Mesendoderm (in vitro differentiated cells): ENCODE results near the gene TMSB15A.
"Not testable (repeated sequence)": the region's sequence is repeated elsewhere in the genome, so short reads cannot be mapped to it uniquely, and the experiment has no call there.

Experiments used
- DNase-seq: peaks from one replicate; pipeline ENCODE4 v3.0.0; 2013
- H2AK5ac ChIP-seq: 2 replicates; pipeline ENCODE4 v1.6.1; 2013; ENCODE audit warnings: low read length, inconsistent platforms
- H2BK120ac ChIP-seq: 2 replicates; pipeline ENCODE4 v1.6.1; 2013; ENCODE audit warnings: low read depth, mild to moderate bottlenecking, low read length, moderate library complexity, mixed read lengths
- H2BK15ac ChIP-seq: replicated peaks from 2 replicates; pipeline ENCODE4 v1.6.1; 2013; ENCODE audit warnings: low read depth, mild to moderate bottlenecking, moderate library complexity
- H2BK5ac ChIP-seq: 2 replicates; pipeline ENCODE4 v1.6.1; 2013; ENCODE audit warnings: low read length, inconsistent platforms
- H3K18ac ChIP-seq: 2 replicates; pipeline ENCODE4 v1.6.1; 2013; ENCODE audit warnings: mild to moderate bottlenecking, low read length, mixed read lengths
- H3K23ac ChIP-seq: one replicate; pipeline ENCODE4 v1.6.1; 2013; ENCODE audit warnings: low read length
- H3K27ac ChIP-seq: 2 replicates; pipeline ENCODE4 v1.5.1; 2013; ENCODE audit warnings: low read depth, mild to moderate bottlenecking, inconsistent platforms, low read length, moderate library complexity
- H3K27me3 ChIP-seq: 2 replicates; pipeline ENCODE4 v1.6.1; 2013; ENCODE audit warnings: low read length, control low read depth, mild to moderate bottlenecking, inconsistent platforms; ENCODE audit not compliant: insufficient read depth, poor library complexity
- H3K36me3 ChIP-seq: 2 replicates; pipeline ENCODE4 v1.6.1; 2013; ENCODE audit warnings: low read length, inconsistent platforms; ENCODE audit not compliant: control insufficient read depth, insufficient read depth
- H3K4ac ChIP-seq: one replicate; pipeline ENCODE4 v1.6.1; 2013; ENCODE audit warnings: low read depth, mild to moderate bottlenecking, low read length, moderate library complexity
- H3K4me1 ChIP-seq: 2 replicates; pipeline ENCODE4 v1.6.1; 2013; ENCODE audit warnings: low read depth, low read length, inconsistent platforms; ENCODE audit not compliant: control insufficient read depth
- H3K4me2 ChIP-seq: 2 replicates; pipeline ENCODE4 v1.6.1; 2013; ENCODE audit warnings: low read length
- H3K4me3 ChIP-seq: 2 replicates; pipeline ENCODE4 v1.5.1; 2013; ENCODE audit warnings: mild to moderate bottlenecking, low read length
- H3K56ac ChIP-seq: one replicate; pipeline ENCODE4 v1.6.1; 2013; ENCODE audit warnings: low read length
- H3K79me1 ChIP-seq: 2 replicates; pipeline ENCODE4 v1.6.1; 2013; ENCODE audit warnings: low read length, inconsistent platforms
- H3K79me2 ChIP-seq: 2 replicates; pipeline ENCODE4 v1.6.1; 2013; ENCODE audit warnings: mild to moderate bottlenecking, low read length; ENCODE audit not compliant: control insufficient read depth, insufficient read depth
- H3K9ac ChIP-seq: 2 replicates; pipeline ENCODE4 v1.6.1; 2013; ENCODE audit warnings: low read length, inconsistent platforms
- H4K5ac ChIP-seq: one replicate; pipeline ENCODE4 v1.6.1; 2013; ENCODE audit warnings: low read length
- H4K8ac ChIP-seq: one replicate; pipeline ENCODE4 v1.6.1; 2013; ENCODE audit warnings: low read depth, mild to moderate bottlenecking, control low read depth, low read length, moderate library complexity
- WGBS: extraction: QIAGEN DNeasy Blood & Tissue Kit; methylation state at CpG from one replicate; pipeline ENCODE4 v1.1.7; 2013; ENCODE audit warnings: low lambda C conversion rate, missing lambda C conversion rate; ENCODE audit not compliant: insufficient coverage; ENCODE audit errors: extremely low coverage; 5-methylcytosine and 5-hydroxymethylcytosine counted together

The TMSB15A gene

DNA sequence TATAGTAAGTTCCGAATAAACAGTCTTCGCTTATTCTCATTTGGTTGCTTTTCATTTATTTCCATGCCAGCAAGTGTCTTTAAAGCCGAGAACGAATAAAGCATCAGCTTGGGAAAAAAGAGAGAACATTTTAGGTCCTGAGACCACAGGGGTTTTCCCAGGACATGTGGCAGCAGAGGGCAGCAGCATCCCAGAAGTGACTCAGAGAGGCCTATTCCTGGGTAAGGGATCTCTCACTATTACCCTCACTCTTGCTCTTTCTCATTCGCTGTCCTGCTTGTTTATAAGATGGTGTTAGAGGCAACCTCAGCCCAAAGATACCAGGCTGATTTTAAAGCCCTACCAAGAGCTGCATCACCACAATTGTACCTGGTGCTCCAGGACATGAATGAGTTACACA is 37.8 kb downstream of the TMSB15A start:
- not testable (repeated sequence) for H3K9ac ChIP-seq, H3K4ac ChIP-seq, H4K8ac ChIP-seq, H3K23ac ChIP-seq, H3K56ac ChIP-seq, H3K18ac ChIP-seq, H2BK5ac ChIP-seq, H3K79me1 ChIP-seq, H3K79me2 ChIP-seq, DNase-seq, H3K4me2 ChIP-seq, H4K5ac ChIP-seq, H2BK120ac ChIP-seq, H3K36me3 ChIP-seq, H3K4me1 ChIP-seq, H2AK5ac ChIP-seq, H3K27me3 ChIP-seq, H3K4me3 ChIP-seq, H2BK15ac ChIP-seq, H3K27ac ChIP-seq
- no CpG with 5 or more reads among the region's 5 CpGs for WGBS

DNA sequence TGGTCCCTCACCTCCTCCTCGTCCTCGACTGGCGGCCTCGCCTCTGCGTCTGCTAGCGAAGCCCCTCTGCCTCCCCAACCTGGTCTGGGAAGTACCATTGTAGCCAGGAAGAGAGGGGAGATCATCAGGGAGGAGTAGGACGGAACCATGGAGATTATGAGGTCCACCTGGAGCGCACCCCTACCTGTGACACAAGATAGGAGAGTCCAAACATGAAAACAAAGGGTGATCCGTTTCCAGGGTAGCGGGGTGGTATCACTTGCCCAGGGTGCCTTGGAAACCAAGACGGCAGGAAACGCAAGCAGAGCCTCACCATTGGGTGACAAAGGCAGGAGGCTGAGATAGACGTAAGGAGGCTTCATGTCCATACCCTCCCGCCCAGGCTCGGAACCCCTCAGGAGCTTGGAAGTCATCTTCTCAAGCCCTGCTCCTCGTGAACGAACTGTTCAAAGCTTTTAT is 44.7 kb downstream of the TMSB15A start, which contains the start of gene TCP11X2:
TCP11X2 (minus strand) TSS at position 51 of the 459 bp plus-strand sequence.
- H3K18ac ChIP-seq, H3K23ac ChIP-seq, H3K79me2 ChIP-seq, H2BK15ac ChIP-seq, H3K4me3 ChIP-seq, H3K27ac ChIP-seq, H2BK5ac ChIP-seq, DNase-seq, H4K8ac ChIP-seq, H3K9ac ChIP-seq, H4K5ac ChIP-seq, H3K79me1 ChIP-seq, H3K56ac ChIP-seq, H3K27me3 ChIP-seq, H3K4ac ChIP-seq, H3K4me1 ChIP-seq, H2BK120ac ChIP-seq, H2AK5ac ChIP-seq, H3K36me3 ChIP-seq, H3K4me2 ChIP-seq: not testable (repeated sequence)
- no CpG with 5 or more reads among the region's 17 CpGs for WGBS

DNA sequence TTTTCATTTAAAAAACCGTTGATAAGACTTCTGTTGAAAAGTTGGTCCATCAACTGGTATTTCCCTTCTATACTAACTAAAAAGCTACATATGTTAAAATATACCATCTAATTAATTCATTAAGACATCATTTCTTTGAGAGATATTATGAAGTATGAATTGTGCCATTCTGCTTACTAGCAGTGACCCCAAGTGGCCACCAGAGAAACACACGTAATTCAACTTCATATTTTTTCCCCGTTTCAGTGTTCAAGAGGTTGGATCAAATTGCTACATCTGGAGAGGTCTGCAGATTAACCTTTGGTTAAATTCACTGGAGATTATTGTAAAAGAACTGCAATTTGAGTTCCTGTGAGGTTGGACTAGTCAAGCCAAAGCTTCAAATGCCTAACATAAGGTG is 46.3 kb downstream of the TMSB15A start:
- not testable (repeated sequence) for H4K5ac ChIP-seq, H3K79me2 ChIP-seq, H3K27ac ChIP-seq, H4K8ac ChIP-seq, DNase-seq, H3K4me2 ChIP-seq, H2AK5ac ChIP-seq, H3K79me1 ChIP-seq, H3K9ac ChIP-seq, H3K4me3 ChIP-seq, H2BK5ac ChIP-seq, H3K36me3 ChIP-seq, H3K4me1 ChIP-seq, H3K27me3 ChIP-seq, H2BK15ac ChIP-seq, H3K56ac ChIP-seq, H2BK120ac ChIP-seq, H3K23ac ChIP-seq, H3K18ac ChIP-seq, H3K4ac ChIP-seq
- WGBS: no CpG with 5 or more reads among the region's 3 CpGs
